ENCODE results near the gene LAMTOR4.
"Not testable (repeated sequence)": the region's sequence is repeated elsewhere in the genome, so short reads cannot be mapped to it uniquely, and the experiment has no call there.

Gene LAMTOR4

GRCh38 chr7:100177045-100178001, 28.6 kb downstream of the LAMTOR4 start, which contains the start of the genes GPC2 and STAG3:
Gene GPC2, minus strand, starts transcription at chr7:100177381. Its CDS starts 182 bp downstream, at chr7:100177199.
Gene STAG3, plus strand, starts transcription at chr7:100177918. Its CDS starts 2,639 bp downstream, at chr7:100180557.
- peak; percentile 91 to 95 for DNase-seq
- intact Hi-C loops (cut with DNase I; ENCODE audit: low total_unique reads), result no loop called here
- Histone ChIP-seq H3K4me3 (peak within 1 kb of the TSS; percentile 42 to 59), H3K36me3 (no peaks in the 10 kb centered on the region), H3K27ac (peak within 1 kb of the TSS; percentile 23 to 29), H3K4me1 (peaks cover 0 to 18% (median 13%) of the 10 kb centered on the region in 4 donors), H3K9me3 (no peaks in the 10 kb centered on the region), H3K27me3 (peaks cover 0 to 12% of the 10 kb centered on the region in 2 donors)
- TF ChIP-seq, protein P1, sequence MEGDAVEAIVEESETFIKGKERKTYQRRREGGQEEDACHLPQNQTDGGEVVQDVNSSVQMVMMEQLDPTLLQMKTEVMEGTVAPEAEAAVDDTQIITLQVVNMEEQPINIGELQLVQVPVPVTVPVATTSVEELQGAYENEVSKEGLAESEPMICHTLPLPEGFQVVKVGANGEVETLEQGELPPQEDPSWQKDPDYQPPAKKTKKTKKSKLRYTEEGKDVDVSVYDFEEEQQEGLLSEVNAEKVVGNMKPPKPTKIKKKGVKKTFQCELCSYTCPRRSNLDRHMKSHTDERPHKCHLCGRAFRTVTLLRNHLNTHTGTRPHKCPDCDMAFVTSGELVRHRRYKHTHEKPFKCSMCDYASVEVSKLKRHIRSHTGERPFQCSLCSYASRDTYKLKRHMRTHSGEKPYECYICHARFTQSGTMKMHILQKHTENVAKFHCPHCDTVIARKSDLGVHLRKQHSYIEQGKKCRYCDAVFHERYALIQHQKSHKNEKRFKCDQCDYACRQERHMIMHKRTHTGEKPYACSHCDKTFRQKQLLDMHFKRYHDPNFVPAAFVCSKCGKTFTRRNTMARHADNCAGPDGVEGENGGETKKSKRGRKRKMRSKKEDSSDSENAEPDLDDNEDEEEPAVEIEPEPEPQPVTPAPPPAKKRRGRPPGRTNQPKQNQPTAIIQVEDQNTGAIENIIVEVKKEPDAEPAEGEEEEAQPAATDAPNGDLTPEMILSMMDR (IDR thresholded peaks at IDR 0.05), result no peak

DNA sequence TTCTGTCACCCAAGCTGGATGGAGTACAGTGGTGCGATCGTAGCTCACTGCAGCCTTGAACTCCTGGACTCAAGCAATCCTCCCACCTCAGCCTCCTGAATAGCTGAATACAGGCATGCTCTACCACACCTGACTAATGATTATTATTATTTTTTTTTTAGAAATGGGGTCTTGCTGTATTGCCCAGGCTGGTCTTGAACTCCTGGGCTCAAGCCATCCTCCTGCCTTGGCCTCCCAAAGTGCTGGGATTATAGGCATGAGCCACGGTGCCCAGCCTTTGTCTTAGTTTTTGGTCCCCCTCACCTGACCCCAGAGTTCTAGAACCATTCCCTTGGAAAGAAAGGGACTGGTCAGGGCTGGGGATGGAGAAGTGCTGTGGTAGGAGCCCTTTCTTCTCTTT, 31.4 kb downstream of the LAMTOR4 start:
- H3K9me3 ChIP-seq; DNase-seq; intact Hi-C loops (cut with DNase I; ENCODE audit: low total_unique reads); H3K27ac ChIP-seq; H3K36me3 ChIP-seq; H3K27me3 ChIP-seq; H3K4me3 ChIP-seq: not testable (repeated sequence)
- peaks cover 0 to 18% (median 13%) of the 10 kb centered on the region in 4 donors for H3K4me1 ChIP-seq

DNA sequence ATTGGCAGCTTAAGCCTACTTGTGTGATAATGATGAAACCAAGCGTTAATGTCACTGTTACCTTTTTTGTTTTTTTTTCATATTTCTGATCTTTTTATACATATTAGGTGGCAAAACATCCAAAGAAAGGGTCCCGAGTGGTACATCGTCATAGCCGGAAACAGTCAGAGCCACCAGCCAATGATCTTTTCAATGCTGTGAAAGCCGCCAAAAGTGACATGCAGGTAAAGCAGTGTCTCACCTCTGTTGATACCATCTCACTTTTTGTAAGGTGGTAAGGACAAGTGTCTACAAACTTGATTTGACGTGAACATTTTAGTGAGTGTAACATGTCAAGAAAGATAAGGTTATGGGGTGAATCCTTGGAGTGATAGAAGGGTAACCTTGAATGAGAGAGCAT, 33.9 kb downstream of the LAMTOR4 start:
- H3K9me3 ChIP-seq; intact Hi-C loops (cut with DNase I; ENCODE audit: low total_unique reads); H3K36me3 ChIP-seq; DNase-seq; H3K4me1 ChIP-seq; H3K4me3 ChIP-seq; H3K27ac ChIP-seq; H3K27me3 ChIP-seq: not testable (repeated sequence)

DNA sequence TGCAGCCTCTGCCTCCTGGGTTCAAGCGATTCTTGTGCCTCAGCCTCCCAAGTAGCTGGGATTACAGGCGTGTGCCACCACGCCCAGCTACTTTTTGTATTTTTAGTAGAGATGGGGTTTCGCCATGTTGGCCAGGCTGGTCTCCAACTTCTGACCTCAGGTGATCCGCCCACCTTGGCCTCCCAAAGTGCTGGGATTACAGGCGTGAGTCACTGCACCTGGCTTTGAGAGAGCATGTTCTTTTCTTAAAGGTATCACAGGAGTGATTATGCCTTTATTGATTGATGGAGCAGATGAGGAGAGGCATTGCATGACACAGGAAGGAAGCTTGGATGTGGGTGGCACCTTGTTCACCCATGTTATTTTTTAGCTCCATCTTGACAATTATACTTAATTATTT, 34.4 kb downstream of the LAMTOR4 start:
- H3K9me3 ChIP-seq; H3K27me3 ChIP-seq; H3K4me1 ChIP-seq; H3K27ac ChIP-seq; DNase-seq; intact Hi-C loops (cut with DNase I; ENCODE audit: low total_unique reads); H3K4me3 ChIP-seq; H3K36me3 ChIP-seq: not testable (repeated sequence)

GRCh38 chr7:100185726-100186125, 37.0 kb downstream of the LAMTOR4 start:
- H3K4me3 ChIP-seq, result no peak overlapping the region
- intact Hi-C loops (cut with DNase I; ENCODE audit: low total_unique reads), result no loop called here
- H3K27ac ChIP-seq, result no peak overlapping the region
- no peaks in the 10 kb centered on the region for H3K36me3 ChIP-seq
- H3K27me3 ChIP-seq, result no peaks in the 10 kb centered on the region
- H3K4me1 ChIP-seq, result no peaks in the 10 kb centered on the region
- no peaks in the 10 kb centered on the region for H3K9me3 ChIP-seq
- TF ChIP-seq, protein P1 (IDR thresholded peaks at IDR 0.05), result no peak
- DNase-seq, result no peak

DNA sequence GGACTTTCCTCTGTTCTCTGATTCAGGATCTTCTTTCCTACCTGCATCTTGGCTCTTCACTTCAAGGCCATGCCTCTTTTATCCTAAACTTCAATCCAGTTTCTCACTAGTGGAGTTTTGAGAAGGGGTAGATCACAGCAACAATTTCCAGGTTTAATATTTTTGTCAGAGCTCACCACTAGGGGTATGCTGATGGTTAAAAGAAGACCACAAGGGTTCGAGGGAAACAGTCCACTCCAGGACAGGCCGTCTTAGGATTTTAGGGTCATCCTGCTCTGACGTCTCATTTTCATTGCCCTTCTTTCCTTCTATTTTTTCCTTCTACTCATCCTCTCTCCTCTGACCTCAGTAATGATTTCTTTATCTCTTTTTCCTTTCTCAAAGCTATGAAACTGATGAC, 40.3 kb downstream of the LAMTOR4 start:
- Histone ChIP-seq H3K4me3 (no peak overlapping the region), H3K27ac (no peak overlapping the region)
- intact Hi-C loops (cut with DNase I; ENCODE audit: low total_unique reads), result no loop called here

More for the DNA sequence above, 40.3 kb downstream of the LAMTOR4 start:
- no peaks in the 10 kb centered on the region for H3K27me3 ChIP-seq
- H3K9me3 ChIP-seq, result no peaks in the 10 kb centered on the region
- peaks cover 0 to 3% (median 0%) of the 10 kb centered on the region in 4 donors for H3K4me1 ChIP-seq
- no peaks in the 10 kb centered on the region for H3K36me3 ChIP-seq
- TF ChIP-seq, protein P1 (IDR thresholded peaks at IDR 0.05), result no peak
- no peak for DNase-seq
